LNCaP clone FGC (cell line): ENCODE measurements around the gene PDCD5.

Experiments
- DNase-seq: peaks from one replicate; pipeline ENCODE4 v3.0.0-alpha.2; 2011; ENCODE audit warnings: low read depth
- H3K4me3 ChIP-seq: 2 replicates; pipeline ENCODE4 v1.5.1; 2011; ENCODE audit warnings: mild to moderate bottlenecking, low read depth, low read length, control low read depth
- TF ChIP-seq, protein P1 (sequence below): IDR thresholded peaks from 2 replicates; pipeline ENCODE4 v1.5.1; 2012; ENCODE audit warnings: mild to moderate bottlenecking; ENCODE audit not compliant: control insufficient read depth, insufficient read depth; ENCODE audit errors: extremely low read depth

Gene PDCD5

DNA sequence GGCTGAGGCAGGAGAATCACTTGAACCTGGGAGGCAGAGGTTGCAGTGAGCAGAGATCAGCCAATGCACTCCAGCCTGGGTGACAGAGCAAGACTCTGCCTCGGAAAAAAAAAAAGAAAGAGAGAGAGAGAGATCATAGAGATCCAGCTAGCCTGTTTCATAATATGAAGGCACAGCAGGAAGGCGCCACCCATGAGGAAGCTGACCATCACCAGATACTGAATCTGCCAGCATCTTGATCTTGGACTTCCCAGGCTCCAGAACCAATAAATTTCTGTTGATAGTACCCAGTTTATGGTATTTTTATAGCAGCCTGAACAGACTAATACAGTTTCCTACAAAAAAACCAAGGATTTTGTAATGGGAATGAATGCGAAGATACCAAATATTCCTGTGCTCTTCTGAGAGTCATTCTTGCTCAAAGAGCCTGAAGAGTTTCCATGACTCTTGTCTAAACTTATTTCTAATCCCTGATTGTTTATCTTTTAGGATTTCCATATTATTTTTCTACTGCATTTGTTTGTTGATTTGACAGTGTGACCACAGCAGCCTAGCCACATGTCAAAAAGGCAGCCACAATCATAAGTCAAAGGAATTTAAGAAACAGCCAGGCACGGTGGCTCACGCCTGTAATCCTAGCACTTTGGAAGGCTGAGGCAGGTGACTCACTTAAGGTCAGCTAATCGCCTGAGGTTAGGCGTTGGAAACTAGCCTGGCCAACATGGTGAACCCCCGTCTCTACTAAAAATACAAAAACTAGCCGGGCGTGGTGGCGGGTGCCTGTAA is 37.7 kb upstream of the PDCD5 start:
- TF ChIP-seq, protein P1, sequence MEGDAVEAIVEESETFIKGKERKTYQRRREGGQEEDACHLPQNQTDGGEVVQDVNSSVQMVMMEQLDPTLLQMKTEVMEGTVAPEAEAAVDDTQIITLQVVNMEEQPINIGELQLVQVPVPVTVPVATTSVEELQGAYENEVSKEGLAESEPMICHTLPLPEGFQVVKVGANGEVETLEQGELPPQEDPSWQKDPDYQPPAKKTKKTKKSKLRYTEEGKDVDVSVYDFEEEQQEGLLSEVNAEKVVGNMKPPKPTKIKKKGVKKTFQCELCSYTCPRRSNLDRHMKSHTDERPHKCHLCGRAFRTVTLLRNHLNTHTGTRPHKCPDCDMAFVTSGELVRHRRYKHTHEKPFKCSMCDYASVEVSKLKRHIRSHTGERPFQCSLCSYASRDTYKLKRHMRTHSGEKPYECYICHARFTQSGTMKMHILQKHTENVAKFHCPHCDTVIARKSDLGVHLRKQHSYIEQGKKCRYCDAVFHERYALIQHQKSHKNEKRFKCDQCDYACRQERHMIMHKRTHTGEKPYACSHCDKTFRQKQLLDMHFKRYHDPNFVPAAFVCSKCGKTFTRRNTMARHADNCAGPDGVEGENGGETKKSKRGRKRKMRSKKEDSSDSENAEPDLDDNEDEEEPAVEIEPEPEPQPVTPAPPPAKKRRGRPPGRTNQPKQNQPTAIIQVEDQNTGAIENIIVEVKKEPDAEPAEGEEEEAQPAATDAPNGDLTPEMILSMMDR: no peak
- H3K4me3 ChIP-seq: no peak overlapping the region
- no peak for DNase-seq

DNA sequence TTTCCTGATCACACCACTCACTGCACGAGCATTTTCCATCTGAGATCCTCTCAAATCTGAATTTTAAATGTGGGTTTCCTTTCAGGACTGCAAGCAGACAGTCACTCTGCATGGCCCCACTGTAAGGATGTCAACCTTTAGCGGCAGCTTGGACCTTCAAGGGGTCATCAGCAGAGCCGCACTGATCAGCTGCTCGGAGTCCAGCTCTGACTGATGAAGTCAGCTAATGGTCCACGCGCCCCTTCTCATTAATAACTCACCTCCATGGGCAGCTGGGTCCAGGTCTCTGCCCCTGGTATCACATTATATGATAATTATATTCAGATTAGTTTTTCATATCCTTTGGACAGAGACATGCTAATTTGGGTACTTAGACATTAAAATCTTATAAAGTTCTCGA is 36.1 kb upstream of the PDCD5 start:
- DNase-seq: no peak
- TF ChIP-seq, protein P1: no peak
- H3K4me3 ChIP-seq: no peak overlapping the region

DNA sequence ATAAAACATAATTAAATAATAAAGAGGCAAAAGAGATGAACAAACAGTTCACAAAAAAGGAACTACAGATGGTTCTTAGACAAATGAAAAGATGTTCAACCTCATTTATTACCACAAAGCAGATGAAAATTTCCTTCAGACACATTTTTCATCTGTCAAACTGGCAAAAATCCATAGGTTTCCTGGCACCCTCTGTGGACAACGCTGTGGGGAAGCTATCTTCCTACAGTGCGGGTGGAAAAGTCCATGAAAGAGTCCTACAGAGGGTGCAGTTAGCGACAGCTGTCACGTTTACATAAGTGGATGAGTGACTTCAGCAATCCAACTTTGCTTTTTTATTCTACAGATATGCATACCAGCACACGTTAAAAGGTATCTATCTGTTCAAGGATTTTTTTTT is 30.3 kb upstream of the PDCD5 start:
- TF ChIP-seq, protein P1: no peak
- no peak for DNase-seq
- H3K4me3 ChIP-seq: no peak overlapping the region

DNA sequence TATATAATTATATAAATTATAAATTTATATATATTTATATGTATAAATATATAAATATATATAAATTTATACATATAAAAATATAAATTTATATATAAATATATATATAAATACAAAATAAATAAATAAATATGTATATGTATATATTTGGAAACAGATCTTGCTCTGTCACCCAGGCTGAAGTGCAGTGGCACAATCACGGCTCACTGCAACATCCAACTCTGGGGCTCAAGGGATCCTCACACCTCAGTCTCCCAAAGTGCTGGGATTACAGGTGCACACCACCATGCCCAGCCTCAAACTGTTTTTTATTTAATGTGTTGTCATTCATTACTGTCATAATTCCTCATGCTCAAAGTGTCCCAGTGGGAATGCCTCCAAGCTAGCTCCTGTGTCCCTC is 25.2 kb upstream of the PDCD5 start:
- no peak overlapping the region for H3K4me3 ChIP-seq
- TF ChIP-seq, protein P1: no peak
- no peak for DNase-seq

DNA sequence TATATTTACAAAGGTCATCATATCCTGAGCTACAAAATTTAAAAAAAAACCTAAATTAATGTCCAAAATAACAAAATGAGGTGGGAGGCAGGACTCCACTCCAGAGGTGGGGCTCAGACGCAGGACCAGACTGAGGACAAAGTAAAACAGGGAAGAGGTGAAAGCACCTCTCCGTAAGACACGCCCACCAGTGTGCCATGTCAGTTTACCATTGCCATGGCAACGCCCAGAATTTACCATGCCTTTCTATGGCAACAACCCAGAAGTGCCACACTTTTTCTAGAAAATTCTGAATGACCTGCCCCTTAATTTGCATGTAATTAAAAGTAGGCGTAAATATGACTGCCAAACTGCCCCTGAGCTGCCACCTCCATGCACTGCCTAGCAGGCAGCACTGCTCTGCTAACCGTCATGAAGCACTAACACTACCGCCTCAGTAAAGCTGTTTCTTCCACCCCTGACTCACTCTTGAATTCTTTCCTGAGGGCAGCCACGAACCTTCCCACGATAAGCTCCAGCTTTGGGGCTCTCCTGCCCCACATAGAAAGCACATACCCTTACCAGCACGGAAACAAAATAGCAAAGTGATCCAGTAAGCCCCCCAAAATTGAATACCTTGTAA is 22.3 kb upstream of the PDCD5 start:
- TF ChIP-seq, protein P1: no peak
- DNase-seq: no peak
- no peak overlapping the region for H3K4me3 ChIP-seq

DNA sequence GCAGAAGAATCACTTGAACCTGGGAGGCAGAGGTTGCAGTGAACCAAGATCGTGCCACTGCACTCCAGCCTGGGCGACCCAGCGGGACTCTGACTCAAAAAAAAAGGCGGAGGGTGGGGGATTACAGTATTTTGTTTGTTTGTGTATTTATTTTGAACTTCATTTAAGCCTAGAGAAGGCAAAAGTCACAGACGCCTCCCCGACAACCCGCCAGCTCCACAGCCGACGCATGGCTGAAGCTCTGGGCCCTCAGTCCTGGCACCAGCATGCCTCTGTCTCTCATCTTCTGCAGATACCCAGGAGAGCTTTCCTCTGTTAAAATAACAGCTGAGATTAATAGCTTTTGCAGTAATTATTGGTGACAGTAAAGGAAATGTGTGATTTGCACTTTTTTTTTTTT is 17.2 kb upstream of the PDCD5 start:
- H3K4me3 ChIP-seq: no peak overlapping the region
- TF ChIP-seq, protein P1: no peak
- DNase-seq: no peak
